IPS-15b (cell line): ENCODE results near the gene MCF2L2.
"Not testable (repeated sequence)": the region's sequence is repeated elsewhere in the genome, so short reads cannot be mapped to it uniquely, and the experiment has no call there.

Experiments used
- H3K27me3 ChIP-seq: one replicate; pipeline ENCODE4 v1.6.1; 2013; ENCODE audit warnings: low read length; ENCODE audit not compliant: control insufficient read depth, insufficient read depth
- H3K36me3 ChIP-seq: one replicate; pipeline ENCODE4 v1.6.1; 2013; ENCODE audit warnings: low read length; ENCODE audit not compliant: control insufficient read depth, insufficient read depth
- H3K4me1 ChIP-seq: one replicate; pipeline ENCODE4 v1.6.1; 2013; ENCODE audit warnings: mild to moderate bottlenecking, low read length; ENCODE audit not compliant: control insufficient read depth, insufficient read depth
- H3K4me3 ChIP-seq: one replicate; pipeline ENCODE4 v1.5.1; 2013; ENCODE audit warnings: low read depth, low read length
- H3K9ac ChIP-seq: one replicate; pipeline ENCODE4 v1.6.1; 2013; ENCODE audit warnings: low read depth, mild to moderate bottlenecking, low read length
- H3K9me3 ChIP-seq: one replicate; pipeline ENCODE4 v1.6.1; 2013; ENCODE audit warnings: mild to moderate bottlenecking, low read length; ENCODE audit not compliant: control insufficient read depth, insufficient read depth

Gene MCF2L2, protein sequence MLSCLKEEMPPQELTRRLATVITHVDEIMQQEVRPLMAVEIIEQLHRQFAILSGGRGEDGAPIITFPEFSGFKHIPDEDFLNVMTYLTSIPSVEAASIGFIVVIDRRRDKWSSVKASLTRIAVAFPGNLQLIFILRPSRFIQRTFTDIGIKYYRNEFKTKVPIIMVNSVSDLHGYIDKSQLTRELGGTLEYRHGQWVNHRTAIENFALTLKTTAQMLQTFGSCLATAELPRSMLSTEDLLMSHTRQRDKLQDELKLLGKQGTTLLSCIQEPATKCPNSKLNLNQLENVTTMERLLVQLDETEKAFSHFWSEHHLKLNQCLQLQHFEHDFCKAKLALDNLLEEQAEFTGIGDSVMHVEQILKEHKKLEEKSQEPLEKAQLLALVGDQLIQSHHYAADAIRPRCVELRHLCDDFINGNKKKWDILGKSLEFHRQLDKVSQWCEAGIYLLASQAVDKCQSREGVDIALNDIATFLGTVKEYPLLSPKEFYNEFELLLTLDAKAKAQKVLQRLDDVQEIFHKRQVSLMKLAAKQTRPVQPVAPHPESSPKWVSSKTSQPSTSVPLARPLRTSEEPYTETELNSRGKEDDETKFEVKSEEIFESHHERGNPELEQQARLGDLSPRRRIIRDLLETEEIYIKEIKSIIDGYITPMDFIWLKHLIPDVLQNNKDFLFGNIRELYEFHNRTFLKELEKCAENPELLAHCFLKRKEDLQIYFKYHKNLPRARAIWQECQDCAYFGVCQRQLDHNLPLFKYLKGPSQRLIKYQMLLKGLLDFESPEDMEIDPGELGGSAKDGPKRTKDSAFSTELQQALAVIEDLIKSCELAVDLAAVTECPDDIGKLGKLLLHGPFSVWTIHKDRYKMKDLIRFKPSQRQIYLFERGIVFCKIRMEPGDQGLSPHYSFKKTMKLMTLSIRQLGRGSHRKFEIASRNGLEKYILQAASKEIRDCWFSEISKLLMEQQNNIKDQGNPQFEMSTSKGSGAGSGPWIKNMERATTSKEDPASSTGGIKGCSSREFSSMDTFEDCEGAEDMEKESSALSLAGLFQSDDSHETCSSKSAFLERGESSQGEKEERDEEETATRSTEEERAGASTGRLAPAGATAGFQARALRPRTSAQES

DNA sequence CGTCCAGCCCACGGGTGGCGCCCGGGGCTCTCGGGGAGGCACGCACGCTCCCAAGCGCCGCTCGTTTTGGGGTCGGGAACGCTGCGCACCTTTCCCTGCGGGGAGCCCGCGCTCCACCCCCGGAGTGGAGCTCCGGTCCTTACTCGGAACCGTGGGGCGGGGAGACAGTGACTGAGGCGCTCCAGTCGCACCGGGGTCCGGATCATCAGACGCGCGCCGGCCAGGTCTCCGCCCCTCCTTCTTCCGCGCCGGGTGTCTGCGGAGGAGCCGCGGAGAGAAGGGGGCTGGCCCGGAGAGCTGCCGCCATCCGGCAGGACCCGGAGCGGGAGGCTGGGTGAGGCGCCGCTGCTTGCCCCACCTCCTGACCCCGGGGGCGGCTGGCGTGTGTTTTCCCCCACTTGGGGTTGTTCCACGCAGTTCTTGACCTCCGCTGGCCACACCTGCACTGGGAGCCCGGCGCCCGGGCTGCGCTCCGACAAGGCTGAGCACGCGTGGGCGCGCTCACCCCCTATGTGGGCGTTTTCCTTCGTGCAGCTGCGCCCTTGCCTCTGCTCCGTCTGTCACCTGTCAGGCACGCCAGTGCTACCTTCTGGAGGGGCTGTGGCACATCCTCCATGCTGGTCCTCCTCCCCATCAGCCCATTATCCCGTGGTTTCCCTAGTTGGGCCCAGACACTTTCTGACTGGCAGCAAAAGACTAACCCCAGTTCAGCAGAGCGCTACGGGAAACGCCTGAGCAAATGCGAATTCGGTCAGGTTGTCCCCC lies at the start of gene MCF2L2:
Gene MCF2L2 (minus strand): TSS at position 173 of the 765 bp plus-strand sequence. CDS start 642 bp downstream, outside the sequence.
- Histone ChIP-seq H3K27me3 (peaks cover 16% of the 10 kb centered on the region), H3K9me3 (no peaks in the 10 kb centered on the region), H3K9ac (no peak within 1 kb of the TSS), H3K4me3 (peak within 1 kb of the TSS; percentile 91), H3K4me1 (peaks cover 13% of the 10 kb centered on the region), H3K36me3 (no peaks in the 10 kb centered on the region)

DNA sequence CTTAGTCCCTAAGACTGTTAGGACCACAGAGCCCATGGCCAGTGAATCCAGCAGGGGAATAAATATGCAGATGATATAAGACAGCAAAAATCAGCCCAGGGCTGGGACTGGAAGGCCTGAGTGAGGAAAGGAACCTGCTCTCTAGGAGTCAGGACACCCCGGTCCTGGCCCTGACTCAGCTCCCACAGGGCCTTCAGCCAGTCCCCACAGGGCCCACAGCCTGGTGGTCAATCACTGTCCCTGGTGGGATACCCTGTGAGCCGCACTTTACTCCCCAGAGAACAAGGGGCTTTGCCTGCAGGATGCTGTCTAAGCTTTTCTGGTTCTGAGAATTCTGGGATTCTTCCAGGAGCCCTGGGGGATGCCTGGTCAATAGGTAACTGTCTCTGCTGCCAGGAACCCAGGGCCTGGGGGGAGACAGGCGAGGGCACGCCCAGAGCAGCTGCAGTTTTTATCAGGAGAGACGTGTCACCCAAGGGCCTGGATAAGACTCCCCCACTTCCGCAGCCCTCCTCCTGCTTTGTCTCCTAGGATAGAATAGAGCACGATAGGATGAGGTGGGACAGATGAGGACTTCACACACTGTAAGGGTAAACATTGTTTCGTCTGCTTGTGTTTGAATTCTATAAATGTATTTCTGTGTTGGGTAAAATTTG lies 49.5 kb upstream of the MCF2L2 start:
- Histone ChIP-seq H3K36me3 (no peaks in the 10 kb centered on the region), H3K4me1 (peaks cover 7% of the 10 kb centered on the region), H3K27me3 (no peaks in the 10 kb centered on the region), H3K9me3 (no peaks in the 10 kb centered on the region), H3K4me3 (no peak overlapping the region), H3K9ac (no peak overlapping the region)

DNA sequence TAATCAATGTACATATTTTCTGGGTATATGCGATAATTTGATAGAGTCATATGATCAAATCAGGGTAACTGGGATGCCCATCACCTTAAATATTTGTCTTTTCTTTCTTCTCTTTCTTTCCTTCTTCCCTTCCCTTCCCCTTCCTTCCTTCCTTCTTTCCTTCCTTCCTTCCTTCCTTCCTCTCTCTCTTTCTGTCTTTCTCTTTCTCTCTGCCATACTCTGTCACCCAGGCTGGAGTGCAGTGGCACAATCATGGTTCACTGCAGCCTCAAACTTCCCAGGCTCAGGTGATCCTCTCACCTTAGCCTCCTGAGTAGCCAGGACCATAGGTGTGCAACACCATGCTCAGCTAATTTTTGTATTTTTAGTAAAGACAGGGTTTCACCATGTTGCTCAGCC lies 47.3 kb upstream of the MCF2L2 start:
- not testable (repeated sequence) for H3K27me3 ChIP-seq, H3K4me1 ChIP-seq, H3K9me3 ChIP-seq, H3K9ac ChIP-seq, H3K4me3 ChIP-seq, H3K36me3 ChIP-seq

DNA sequence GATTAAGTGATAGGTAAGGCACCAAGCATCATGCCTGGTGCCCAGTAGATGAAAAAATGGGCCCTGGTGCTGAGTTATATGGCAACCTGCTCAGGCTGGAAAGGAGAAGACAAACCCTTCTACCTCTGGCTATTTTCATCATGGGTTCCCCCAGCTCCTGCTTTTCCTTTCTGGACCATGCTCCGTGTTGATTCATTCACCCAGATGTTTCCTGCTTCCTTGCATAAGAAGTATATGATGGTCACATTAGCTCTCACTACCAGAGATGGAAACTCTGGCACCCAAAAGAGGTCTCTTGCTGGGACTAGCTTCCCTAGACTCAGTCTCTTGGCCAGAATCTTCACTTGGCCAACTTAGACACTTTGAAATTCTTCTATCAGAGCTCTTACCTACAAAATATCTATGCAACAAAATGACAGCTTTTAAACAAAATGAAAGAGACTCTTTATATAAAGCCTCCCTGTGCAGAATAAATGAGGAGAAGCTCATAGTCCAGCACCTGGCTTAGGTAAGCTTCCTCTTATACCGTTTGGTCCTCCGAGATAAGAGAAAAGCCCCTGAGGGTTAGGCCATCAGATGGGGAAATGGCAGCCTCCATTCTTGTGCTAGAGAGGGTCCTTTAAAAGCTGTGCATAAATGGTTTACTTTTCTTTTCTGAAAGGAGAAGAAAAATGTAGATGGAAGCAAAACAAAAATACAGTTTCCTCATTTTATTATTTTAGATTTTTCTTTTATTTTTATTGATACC lies 46.8 kb upstream of the MCF2L2 start:
- Histone ChIP-seq H3K4me1 (peaks cover 7% of the 10 kb centered on the region), H3K4me3 (no peak overlapping the region), H3K36me3 (no peaks in the 10 kb centered on the region), H3K9me3 (no peaks in the 10 kb centered on the region), H3K9ac (no peak overlapping the region), H3K27me3 (no peaks in the 10 kb centered on the region)

DNA sequence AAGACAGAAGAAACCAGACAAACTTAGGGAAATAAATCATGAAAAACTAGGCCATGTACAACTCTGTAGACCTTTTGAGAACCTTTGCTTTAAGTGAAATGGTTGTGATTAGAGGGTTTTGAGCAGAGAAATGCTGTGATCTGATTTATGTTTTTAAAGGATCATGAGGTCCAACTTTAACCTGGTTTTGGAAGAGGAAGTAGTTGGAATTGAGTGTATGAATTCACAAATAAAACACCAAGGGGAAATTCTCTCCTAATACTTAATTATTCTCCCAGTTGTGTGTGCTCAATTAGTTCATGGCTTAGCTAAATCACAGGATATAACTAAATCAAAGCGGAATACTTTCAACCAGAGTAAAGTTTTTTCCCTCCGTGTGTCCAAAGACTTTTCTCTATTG lies 45.5 kb upstream of the MCF2L2 start:
- no peak overlapping the region for H3K4me3 ChIP-seq
- no peaks in the 10 kb centered on the region for H3K27me3 ChIP-seq
- no peaks in the 10 kb centered on the region for H3K36me3 ChIP-seq
- peaks cover 2% of the 10 kb centered on the region for H3K4me1 ChIP-seq
- H3K9ac ChIP-seq: no peak overlapping the region
- H3K9me3 ChIP-seq: no peaks in the 10 kb centered on the region

DNA sequence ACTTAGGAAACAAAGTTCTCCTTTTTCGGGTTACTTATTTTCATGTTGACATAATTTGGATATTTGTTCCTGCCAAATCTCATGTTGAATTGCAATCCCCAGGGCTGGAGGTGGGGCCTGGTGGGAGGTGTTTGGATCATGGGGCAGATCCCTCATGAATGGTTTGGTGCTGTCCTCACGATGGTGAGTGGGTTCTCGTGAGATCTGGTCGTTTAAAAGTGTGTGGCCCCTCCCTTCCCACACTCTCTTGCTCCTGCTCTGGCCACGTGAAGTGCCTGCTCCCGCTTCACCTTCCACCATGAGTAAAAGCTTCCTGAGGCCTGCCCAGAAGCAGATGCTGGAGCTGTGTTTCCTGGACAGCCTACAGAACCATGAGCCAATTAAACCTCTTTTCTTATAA lies 43.7 kb upstream of the MCF2L2 start:
- no peaks in the 10 kb centered on the region for H3K36me3 ChIP-seq

DNA sequence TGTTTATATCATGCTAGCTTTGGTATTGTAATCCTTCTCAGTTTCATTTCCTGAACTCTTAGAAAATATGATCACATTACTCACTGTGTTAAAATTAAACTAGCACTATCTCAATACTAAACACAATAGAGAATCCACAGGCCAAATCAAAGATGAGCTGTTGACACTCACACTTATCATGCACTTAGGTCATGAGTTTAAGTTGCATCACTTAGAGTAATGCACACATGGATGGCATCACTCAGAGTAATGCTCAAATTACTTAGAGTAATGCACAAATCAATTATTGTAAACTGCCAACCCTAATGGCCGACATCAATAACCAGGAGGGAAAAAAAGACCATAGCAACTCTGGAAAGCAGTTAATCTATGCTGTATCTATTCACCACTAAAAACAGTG lies 40.0 kb upstream of the MCF2L2 start:
- H3K9ac ChIP-seq: no peak overlapping the region
- no peaks in the 10 kb centered on the region for H3K27me3 ChIP-seq
- H3K9me3 ChIP-seq: no peaks in the 10 kb centered on the region
- H3K4me3 ChIP-seq: no peak overlapping the region
- H3K36me3 ChIP-seq: no peaks in the 10 kb centered on the region
- H3K4me1 ChIP-seq: no peaks in the 10 kb centered on the region

More for the DNA sequence above, 43.7 kb upstream of the MCF2L2 start:
- Histone ChIP-seq H3K9ac (no peak overlapping the region), H3K27me3 (no peaks in the 10 kb centered on the region), H3K9me3 (no peaks in the 10 kb centered on the region), H3K4me3 (no peak overlapping the region), H3K4me1 (no peaks in the 10 kb centered on the region)

DNA sequence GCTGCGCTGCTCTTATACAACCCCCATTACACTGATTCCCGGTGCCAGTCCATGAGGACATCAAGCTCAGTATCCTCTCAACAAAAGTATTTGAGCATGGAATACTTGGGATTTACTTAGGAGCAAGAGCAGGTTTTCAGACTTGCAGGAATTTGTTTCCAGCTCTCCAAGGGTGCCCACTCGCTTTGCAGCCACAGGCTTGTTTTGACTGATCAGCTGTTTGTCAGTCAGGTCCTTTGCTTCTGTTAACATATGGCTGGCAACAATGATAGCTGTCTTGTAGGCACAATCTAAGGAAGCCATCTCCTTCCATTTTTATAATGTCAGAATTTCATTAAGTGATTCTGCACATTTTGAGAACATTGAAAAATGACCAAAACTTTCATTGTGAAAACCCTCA lies 38.2 kb upstream of the MCF2L2 start:
- H3K27me3 ChIP-seq: no peaks in the 10 kb centered on the region
- H3K9me3 ChIP-seq: no peaks in the 10 kb centered on the region
- no peak overlapping the region for H3K9ac ChIP-seq
- H3K36me3 ChIP-seq: no peaks in the 10 kb centered on the region
- no peak overlapping the region for H3K4me3 ChIP-seq
- H3K4me1 ChIP-seq: no peaks in the 10 kb centered on the region

DNA sequence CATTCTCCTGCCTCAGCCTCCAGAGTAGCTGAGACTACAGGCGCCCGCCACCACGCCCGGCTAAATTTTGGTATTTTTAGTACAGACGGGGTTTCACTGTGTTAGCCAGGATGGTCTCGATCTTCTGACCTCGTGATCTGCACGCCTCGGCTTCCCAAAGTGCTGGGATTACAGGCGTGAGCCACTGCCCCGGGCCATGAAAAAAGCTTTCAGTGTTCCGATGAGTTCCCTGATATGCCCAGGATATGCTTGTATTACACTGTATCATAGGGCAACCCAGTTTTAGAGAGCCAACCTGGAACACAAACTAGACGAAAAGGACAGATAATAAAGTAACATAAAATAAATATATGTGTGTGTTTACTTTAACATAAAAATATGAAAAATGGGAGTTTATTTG lies 37.3 kb upstream of the MCF2L2 start:
- H3K36me3 ChIP-seq, H3K9ac ChIP-seq, H3K4me1 ChIP-seq, H3K4me3 ChIP-seq, H3K9me3 ChIP-seq, H3K27me3 ChIP-seq: not testable (repeated sequence)

DNA sequence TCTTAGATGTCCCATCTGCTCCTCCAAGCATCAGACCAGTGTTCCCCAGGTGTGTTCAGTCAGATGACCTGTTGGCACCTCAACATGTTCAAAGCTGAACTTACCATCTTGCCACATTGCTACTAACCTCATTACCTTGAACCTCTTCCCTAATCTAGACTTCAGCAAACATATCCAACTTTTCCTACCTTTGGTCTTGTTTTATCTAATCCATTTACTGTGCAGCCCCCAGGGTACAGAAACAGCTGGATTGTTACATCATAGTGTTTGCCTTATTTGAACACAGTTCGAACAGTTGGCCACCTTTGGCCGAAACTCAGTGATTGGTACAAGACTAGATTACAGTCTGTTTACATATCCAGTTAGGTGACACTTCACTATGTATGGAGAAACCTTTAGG lies 36.1 kb upstream of the MCF2L2 start:
- Histone ChIP-seq H3K36me3 (no peaks in the 10 kb centered on the region), H3K27me3 (no peaks in the 10 kb centered on the region), H3K4me3 (no peak overlapping the region), H3K9me3 (no peaks in the 10 kb centered on the region), H3K4me1 (no peaks in the 10 kb centered on the region), H3K9ac (no peak overlapping the region)
